DMS 273 (cell line): ENCODE data around the gene IL15RA.
"Not testable (repeated sequence)": the region's sequence is repeated elsewhere in the genome, so short reads cannot be mapped to it uniquely, and the experiment has no call there.

ENCODE experiments used
- DNase-seq: peaks from one replicate; lab custom pipeline; 2025; ENCODE audit not compliant: unreplicated experiment; lab: John Stamatoyannopoulos, UW

Gene IL15RA

DNA sequence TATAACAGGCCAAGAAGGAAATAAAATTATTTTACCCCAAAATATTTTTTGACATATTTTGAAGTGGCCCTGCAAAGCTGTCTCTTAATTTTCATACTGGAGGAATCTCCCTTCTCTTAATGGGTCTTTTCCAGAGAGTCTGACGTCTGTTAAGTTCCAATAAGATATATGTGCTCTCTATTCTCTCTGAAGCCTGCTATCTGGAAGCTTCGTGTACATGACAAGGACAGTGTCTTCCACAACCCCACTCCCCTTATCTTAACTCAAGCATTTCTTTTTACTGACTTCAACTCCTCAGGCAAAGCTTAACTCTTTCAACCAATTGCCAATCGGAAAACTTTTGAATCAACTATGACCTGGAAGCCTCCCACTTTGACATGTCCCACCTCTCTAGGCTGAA is 29.2 kb upstream of the IL15RA start:
- DNase-seq = no peak

DNA sequence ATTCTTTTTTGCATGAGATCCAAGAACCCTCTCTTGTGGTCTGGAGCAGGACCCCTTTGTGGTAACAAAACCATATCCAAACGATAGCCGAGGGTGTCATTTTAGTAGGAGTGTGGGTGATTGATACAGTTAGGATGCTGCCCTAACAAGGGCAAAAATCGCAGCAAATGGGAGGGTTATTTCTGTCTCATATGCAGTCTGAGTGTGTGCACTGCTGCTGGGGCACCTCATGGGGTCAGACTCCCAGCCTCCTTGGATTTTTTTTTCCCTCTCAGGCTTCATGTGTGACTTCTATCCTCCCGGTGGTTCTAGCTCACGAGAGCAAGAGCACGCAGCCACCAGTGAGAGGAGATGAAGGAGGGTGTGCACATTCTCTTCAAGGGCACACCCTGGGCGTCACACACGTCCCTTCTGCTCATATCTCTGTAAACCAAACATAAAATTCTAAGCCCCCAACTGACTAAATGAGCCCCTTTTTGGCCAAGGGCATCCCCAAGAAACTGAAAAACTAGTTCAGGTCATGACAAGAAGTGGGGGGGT is 28.6 kb upstream of the IL15RA start:
- DNase-seq = no peak

DNA sequence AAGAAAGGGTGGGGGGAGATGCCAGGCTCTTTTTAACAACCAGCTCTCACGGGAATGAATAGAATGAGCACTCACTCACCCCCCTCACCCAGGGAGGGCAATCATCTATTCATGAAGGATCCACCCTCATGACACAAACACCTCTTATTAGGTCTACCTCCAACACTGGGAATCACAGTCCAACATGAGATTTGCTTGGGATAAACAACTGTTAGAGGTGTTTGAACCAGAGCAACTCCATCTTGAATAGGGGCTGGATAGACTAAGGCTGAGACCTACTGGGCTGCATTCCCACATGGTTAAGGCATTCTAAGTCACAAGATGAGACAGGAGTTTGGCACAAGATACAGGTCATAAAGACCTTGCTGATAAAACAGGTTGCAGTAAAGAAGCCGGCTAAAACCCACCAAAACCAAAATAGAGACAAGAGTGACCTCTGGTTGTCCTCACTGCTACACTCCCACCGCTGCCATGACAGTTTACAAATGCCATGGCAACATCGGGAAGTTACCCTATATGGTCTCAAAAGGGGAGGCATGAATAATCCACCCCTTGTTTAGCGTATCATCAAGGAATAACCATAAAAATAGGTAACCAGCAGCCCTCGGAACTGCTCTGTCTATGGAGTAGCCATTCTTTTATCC is 27.9 kb upstream of the IL15RA start:
- not testable (repeated sequence) for DNase-seq

DNA sequence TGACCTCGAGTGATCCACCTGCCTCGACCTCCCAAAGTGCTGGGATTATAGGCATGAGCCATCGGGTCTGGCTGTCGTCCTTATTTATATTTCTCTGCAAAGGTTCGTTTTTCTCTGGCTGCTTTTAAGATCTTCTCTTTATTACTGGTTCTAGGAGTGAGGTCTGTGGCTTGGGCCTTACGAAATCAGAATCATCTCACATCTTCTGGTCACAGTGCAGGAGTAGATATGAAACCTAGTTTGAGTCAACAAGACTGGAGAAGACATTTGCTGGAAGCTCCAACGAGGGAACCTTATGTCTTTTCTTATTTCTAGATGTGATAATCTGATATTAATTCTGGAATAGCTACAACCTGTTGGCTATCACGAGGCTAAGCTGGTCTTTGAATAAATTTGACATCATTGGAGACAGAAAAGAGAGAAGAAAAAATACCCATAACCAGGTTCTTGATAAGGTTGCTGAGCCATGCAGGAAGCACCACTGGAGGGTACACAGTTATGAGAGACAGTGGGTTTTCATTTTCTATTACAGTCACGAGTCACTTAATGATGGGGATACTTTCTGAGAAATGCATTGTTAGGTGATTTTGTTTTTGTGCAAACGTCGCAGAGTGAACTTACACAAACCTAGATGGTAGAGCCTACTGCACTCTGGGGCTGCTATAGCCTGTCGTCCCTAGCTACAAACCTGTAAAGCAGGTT is 25.6 kb upstream of the IL15RA start:
- DNase-seq = no peak

DNA sequence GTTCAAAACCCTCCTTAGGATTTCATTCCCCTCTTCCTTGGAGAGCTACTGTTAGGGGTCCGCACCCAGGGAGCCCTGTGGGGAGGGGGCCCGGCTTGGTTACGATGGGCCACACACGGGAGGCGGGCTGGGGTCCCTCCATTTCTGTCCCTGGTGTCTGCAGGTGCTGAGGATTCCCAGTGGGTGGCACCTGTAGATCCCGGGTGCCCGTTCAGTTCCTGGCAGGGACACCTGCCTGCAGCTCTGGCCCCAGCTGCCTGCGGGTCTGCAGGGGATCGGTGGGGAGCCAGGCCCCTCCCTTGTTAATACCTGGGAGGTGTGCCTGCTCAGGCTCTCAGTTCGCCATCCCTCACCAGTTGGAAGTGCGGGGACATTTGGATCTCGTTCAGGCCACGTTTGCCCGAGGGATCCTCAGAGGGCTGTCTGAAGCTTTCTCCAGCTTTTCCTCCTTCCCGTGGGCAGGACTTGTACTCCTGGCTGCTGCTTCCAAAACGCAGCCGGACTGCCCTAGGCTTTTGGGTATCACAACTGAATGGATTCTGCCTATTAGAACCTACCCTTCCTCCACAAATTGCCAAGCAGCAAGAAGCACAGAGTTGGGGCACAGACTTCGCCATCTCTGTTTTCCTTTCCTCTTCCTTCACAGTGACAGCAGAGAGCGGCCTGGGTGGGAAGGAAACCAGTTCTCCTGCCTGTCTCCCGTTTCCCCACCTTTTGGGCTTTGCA is 22.3 kb upstream of the IL15RA start:
- DNase-seq = no peak

DNA sequence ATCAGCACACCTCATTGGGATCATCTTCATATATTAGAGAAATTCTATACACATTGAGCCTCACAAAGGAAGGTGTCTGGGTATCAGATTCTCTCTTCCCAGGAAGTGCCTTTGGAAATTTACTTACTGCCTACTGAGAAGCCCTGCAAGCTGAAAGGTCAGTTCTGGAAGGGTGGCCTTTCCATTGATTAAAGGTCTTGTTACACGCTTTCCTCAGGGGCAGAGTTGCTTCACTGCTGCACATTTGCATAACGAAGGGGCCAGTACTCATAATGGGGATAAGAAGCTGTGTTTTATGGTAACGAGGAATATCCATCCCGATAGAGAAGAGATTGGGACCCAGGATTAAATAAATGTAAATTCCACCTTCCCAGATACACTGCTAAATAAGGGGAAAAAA is 19.4 kb upstream of the IL15RA start:
- no peak for DNase-seq

DNA sequence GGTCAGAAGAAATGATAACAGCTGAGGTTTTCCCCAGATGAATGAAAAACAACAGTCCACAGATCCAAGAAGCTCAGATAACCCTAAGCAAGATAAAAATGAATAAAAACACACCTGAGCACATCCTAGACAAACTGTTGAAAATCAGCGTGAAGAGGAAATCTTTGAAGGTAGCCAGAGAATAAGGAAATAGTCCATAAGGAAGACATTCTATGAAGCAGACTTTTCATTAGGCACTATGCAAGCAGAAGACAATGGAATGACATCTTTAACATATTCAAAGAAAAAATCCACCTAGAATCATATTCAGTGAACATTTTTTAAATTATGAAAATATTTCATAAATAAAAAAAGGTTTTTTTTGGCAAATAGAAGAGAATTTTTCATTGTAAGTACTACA is 15.1 kb upstream of the IL15RA start:
- DNase-seq = no peak

DNA sequence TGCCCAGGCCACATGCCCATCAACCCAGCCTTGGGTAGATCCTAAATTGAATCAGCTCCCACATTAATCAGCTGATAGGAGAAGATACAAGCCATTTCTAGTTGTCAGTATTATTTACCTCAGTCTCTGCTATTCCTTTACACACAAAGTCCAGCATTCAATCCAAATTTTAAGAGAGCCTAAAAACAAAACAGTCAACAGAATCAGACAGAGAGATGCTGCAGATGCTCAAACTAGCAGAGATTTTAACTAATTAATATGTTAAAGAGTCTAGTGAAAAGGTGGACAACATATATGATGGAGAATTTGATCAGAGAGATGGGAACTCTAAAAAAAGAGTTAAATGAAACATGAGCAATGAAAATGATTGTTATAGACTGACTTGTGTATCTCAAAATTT is 14.4 kb upstream of the IL15RA start:
- no peak for DNase-seq

DNA sequence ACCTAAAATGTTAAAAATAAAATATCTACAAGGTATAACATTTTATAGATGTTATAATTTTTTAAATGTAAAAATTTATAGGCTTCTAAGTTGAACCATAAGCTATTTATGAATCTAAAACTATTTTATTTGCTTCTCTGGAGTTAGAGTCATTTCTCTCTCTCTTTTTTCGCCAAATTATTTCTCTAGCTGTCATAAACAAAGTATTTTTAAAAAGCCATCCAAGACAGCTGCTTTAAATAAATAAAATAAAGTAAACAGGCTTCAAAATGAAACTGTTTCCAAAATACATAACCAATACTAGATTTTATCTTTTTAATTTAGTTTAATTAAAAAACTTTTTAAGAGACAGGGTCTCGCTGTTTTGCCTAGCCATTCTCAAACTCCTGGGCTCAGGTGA is 12.4 kb upstream of the IL15RA start:
- no peak for DNase-seq

DNA sequence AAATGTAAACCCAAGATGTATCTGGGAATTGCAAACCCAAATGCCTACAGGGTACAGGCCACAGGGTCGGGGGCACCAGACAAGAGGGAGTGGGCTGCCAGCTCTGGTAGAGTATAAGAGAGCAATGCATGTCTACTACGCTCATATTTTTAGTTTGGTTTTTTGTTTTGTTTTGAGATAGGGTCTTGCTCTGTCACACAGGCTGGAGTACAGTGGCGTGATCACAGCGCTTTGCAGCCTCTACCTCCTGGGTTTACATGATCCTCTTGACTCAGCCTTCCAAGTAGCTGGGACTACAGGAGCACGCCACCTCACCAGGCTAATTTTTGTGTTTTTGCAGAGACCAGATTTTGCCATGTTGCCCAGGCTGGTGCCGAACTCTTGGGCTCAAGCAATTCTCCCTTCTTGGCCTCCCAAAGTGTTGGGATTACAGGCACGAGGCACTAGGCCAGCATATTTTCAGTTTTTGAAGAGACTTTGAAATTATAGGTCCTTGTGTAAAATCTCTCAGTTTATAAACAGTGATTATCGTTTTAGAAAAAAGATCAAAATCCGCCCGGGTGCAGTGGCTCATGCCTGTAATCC is 11.1 kb upstream of the IL15RA start:
- DNase-seq = no peak

DNA sequence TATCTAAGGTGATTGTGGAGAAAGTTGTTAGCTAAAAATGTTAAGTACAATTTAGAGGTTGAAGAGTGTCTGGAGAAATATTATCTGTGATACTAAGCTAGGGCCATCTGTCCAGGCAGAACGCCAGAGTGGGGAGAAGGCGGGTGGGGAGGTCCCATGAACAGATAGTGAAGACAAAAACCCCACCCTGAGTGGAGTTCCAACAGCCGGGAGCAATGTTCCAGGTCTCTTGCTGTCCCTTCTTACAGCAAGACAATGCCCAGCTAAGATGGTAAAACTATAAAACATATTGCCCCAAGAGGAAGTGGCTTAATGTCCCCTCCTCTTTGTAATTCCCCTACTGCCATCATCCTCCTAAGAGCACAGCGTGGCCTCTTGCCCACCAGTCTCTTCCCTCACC is 10.4 kb upstream of the IL15RA start:
- DNase-seq = peak; percentile 23

DNA sequence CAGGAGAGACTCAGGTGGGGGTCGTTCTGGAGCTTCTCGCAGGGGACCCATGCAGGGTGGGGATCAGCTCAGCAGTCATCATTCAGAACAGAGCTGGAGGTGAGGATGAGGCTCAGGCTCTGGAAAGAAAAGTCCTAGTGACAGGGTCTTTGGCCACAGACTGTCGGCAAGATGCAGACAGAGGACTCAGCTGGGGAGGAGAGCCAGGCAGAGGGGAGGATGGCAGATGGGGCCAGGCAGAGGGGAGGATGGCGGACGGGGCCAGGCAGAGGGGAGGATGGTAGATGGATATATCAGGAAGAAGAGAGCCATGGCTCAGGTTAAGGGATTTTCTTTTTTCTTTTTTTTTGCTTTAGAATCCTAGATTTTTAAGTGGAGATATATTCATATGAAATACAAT is 7.7 kb upstream of the IL15RA start:
- no peak for DNase-seq

DNA sequence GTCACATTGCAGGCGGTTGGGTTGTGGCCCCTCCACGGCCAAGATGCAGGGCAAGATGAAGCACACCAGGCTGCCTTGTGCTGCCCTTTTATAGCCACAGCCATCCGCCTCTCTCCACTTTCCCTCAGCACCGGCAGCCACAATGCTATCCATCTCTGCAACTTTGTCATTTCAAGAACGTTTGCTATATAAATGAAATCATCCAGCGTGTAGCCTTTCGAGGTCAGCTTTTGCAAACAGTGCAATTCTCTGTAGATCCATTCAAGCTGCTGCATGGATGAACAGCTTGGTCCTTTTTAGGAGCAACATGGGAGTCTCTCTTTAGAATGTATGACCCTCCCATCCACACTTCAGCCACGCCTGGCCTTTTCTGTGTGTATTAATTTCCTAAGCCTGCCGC is 6.4 kb upstream of the IL15RA start:
- DNase-seq = no peak

DNA sequence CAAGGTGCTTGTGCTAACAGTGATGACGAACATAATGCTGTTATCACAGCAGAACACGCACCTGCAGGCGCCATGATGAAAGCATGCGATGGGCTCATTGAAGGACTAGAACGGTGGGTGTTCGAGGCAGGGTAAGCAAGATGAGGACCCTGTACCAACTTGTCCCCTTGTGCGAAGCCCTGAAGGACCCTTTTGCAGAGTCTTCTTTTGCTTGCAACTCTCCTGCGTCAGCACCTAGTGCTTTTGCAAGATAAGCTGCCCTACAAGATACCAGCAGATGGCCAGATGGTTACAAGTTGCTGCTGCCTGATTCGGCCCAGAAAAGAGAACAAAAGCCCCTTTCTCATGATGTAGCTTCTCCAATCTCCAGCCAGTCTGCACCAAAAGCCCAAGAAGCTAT is 4.2 kb upstream of the IL15RA start:
- DNase-seq = no peak

DNA sequence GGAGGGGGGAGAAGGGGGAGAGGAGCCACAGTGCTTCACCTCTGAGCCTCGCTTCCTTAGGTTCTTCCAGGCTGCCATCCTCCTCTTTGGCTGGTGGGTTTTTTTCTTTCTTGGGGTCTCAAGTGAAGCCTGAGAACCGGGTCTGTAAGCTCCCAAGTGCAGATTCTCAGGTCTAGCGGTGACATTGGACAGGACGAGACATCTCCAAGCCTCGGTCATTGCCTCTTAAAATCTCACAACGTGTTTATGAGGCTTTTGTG is 817 bp upstream of the IL15RA start:
- no peak for DNase-seq

DNA sequence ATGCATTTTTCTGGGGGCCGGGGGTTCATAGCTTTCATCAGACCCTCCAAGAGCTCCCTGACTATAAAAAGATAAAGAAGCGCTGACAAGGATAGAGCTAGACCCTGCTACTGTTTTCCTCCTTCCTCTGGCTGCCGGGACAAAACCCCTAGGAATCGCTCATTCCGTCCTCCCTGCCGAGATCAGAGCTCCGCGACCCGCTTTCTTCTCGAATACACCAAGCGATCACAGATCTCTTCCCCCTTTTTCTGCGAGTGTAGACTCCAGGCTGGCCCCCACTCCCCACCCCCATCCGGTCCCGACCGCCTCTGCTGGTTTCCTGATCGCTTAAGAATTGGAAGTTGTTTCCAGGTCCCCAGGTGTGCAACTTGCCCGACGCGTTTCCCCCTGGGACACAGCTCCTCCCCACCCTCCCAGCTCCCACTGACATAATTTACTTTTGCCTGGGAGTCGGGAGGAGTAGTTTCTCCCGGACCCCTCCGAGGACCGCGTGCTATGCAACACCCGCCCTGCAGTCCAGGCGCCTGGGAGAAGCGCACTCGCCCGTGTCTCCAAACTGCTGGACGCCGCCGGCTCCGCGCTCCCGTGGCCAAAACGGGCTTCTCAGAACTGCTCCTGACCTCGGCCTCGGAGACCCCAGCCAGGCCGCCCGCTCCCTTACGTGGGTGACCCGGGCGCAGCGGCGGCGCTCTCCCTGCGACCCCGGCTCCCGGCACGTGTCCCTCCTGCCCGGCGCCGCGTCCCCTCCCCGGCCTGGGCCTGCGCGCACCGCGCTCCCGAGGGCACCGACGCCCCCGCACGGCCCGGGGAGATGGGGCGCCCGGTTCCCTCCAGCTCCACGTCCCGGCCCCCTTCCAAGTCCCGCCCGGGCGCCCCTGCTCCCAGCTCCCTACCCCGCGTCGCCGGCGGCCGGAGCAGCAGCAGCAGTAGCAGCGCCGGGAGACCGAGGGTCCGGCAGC is 552 bp downstream of the IL15RA start:
- peak; percentile 46 for DNase-seq

DNA sequence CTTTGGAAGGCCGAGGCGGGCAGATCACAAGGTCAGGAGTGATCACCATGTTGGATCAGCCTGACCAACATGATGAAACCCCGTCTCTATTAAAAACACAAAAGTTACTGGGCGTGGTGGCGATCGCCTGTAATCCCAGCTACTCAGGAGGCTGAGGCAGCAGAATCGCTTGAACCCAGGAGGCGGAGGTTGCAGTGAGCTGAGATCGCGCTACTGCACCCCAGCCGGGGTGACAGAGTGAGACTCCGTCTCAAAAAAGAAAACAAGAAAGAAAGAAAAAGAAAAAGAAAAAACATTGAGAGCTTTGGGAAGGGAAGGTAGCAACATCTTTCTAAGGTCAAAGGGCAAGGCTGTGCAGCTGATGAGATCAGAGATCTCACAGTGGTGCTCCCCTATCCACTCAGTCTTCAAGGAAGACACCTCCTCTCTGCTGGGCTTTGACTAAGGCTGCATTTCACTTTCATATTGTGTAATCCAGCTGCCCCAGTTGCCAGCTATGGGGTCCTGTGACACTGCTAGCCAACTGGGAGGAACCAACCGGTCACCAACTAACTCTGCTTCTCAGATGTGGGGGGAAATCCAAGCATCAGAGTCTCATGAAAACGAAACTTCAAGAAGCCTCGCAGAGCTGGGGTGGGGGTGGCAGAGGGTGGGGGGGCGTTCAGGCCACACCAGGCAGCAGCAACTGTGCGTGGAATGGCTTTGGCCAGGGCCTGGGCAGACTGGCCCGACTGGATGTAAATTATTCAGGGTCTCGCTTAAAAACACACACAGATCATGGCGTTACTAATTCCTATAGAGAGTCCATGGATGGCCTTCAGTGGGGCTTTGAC is 1.5 kb downstream of the IL15RA start:
- DNase-seq = no peak

DNA sequence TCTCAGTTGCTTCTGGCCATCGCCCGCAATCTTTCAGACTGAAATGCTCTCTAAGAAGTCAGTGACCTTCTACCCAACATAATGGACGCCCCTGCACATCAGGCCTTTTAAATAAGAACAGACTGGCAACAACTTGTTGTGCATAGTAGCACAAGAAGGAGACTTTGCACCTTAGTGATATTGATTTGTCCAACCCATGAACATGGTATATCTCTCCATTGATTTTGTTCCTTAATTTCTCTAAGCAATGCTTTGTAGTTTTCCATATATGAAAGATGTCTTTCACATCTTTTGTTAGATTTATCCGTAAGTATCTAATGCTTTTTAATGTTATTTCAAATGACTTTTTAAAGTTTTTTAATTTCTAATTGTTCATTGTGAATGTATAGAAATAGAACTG is 4.3 kb downstream of the IL15RA start:
- no peak for DNase-seq

DNA sequence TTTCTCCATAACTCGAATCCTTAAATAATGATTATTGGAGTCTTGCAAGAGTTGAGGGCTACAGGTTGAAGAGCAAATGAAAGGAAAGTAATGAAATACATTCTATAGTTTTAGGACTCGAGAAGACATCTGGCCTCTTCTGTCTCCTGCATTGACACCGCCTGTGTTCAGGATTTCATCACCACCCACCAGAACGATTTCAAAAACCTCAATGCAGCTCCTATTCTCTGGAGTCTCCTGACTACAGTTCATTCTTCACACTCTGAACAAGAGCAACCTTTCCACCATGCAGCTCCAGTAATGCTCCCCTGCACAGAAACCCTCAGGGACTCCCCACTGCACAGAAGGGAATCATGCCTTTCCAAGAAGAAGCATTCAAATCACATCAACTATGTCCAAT is 5.5 kb downstream of the IL15RA start:
- DNase-seq = no peak

DNA sequence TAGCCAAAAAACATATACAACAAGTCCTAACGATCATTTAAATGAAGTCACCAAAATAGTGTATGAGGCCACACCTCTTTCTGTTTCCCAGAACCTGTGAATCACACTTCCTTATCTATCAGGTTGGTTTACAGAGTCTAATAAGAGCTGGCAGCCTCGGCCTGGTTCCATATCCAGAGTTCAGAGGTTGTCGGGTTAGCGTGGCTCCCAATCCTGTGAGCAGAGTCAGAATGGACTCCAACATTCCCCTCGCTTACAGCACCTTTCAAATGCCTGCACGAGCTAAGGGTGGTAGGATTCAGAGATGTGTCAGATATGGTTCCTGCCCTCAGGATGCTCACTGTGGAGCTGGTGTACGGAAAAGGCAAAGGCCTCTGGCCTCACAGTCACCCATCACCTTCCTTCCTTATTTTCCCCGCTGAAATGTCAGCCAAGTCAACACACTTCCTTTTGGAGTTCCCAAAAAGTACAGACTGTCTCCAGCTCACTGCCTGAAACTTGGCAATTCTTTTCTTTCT is 6.0 kb downstream of the IL15RA start:
- no peak for DNase-seq
